ENCODE data around the gene OR51D1.

DNA sequence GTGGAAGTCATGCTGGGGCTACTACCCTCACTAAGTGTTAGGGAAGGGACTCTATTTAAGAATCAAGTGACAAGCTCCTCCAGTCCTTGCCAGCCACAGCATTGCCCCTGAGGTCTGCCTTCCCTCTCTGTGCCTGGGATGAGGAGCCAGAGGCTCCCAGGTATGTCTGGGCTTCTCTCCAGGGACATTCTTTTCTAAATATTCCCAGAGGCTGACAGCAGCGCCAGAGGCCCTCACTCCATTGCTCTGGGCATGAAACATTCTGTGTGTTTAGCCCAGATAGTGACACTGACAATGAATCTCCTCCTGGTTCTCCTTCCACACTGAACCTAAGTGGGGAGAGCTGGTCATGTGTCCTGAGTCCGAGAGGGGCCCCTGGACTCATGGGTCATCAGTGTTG, 8.7 kb downstream of the OR51D1 start:
- TF ChIP-seq CTCF (IDR thresholded peaks at IDR 0.05) = no peak
- no peak for TF ChIP-seq POLR2A (IDR thresholded peaks at IDR 0.05)
- peak in 2 of 3 donors; percentile 23 to 38 for TF ChIP-seq POLR2AphosphoS5 (IDR thresholded peaks at IDR 0.05)
- no peak for TF ChIP-seq EP300 (IDR thresholded peaks at IDR 0.05; ENCODE audit: low read depth)

Data from transverse colon (tissue), 4 donors.